Ishikawa (cell line): ENCODE data around the gene ADAMTS15.

Experiments used
- CEBPB ChIP-seq: IDR thresholded peaks from 2 replicates; pipeline ENCODE4 v1.6.1; 2012
- CREB1 ChIP-seq: IDR thresholded peaks from 2 replicates; pipeline ENCODE4 v1.6.1; 2012; ENCODE audit warnings: low read depth
- EGR1 ChIP-seq: IDR thresholded peaks from 2 replicates; pipeline ENCODE4 v1.6.1; 2012
- EP300 ChIP-seq: IDR thresholded peaks from 2 replicates; pipeline ENCODE4 v1.6.1; 2012; ENCODE audit warnings: borderline replicate concordance
- FOXM1 ChIP-seq: IDR thresholded peaks from 2 replicates; pipeline ENCODE4 v1.6.1; 2012; ENCODE audit warnings: low read depth, borderline replicate concordance
- NFIC ChIP-seq: IDR thresholded peaks from 2 replicates; pipeline ENCODE4 v1.6.1; 2012
- RAD21 ChIP-seq: IDR thresholded peaks from 2 replicates; pipeline ENCODE4 v1.6.1; 2012; ENCODE audit warnings: low read depth
- TAF1 ChIP-seq: IDR thresholded peaks from 2 replicates; pipeline ENCODE4 v1.6.1; 2012; ENCODE audit warnings: low read depth, mild to moderate bottlenecking
- TCF12 ChIP-seq: IDR thresholded peaks from 2 replicates; pipeline ENCODE4 v1.6.1; 2012; ENCODE audit warnings: low read depth
- TEAD4 ChIP-seq: IDR thresholded peaks from 2 replicates; pipeline ENCODE4 v1.6.1; 2012
- USF1 ChIP-seq: IDR thresholded peaks from 2 replicates; pipeline ENCODE4 v1.6.1; 2012
- YY1 ChIP-seq: IDR thresholded peaks from 2 replicates; pipeline ENCODE4 v1.6.1; 2012; ENCODE audit warnings: low read depth
- ZBTB7A ChIP-seq: IDR thresholded peaks from 2 replicates; pipeline ENCODE4 v1.6.1; 2012; ENCODE audit warnings: low read depth
- TF ChIP-seq, protein P1 (sequence below): IDR thresholded peaks from 2 replicates; pipeline ENCODE4 v1.6.1; 2012; ENCODE audit warnings: low read depth, mild to moderate bottlenecking
- TF ChIP-seq, protein P2 (sequence below): IDR thresholded peaks from 2 replicates; pipeline ENCODE4 v1.6.1; 2012

The ADAMTS15 gene

GRCh38 chr11:130408901-130409300 lies 39.5 kb upstream of the ADAMTS15 start:
- no peak for TF ChIP-seq USF1

DNA sequence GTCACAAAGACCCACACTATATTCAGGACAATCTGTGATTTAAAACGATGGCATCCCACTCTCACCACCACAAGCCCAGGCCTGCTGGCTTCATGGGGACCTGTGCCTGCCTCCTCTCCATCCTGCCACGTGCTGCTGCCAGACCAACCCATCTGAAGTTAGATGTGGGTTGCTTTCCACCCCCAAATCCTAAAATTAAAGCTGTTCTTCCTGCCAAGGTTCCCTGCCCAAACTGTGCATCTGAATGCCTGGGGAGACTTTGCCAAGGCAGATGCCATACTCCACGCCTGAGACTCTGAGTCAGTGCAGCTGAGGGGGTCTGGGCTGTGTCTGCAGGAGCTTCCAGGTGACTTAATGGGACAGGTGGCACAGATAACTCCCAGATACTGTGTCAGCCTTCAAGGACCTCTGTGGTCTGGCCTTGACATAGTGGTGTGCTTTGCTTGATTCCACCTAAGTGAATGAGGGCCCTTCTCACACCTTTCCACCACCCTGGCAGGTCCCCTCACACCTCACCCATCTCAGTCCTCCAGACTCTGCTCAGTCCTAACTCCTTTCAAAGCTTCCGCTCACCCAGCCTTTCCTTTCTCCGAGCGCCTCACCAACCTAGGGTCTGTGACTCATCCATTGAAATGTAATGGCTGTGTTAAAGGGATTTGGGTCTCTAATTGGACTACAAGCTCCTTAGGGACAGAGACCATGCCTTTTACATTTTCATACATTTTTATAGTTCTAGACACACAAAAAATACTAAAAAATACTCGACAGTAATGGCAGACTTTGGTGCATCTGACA lies 38.7 kb upstream of the ADAMTS15 start:
- TF ChIP-seq NFIC (no peak), CREB1 (no peak), CEBPB (no peak), ZBTB7A (no peak), FOXM1 (no peak), RAD21 (no peak), TAF1 (no peak), YY1 (no peak), EP300 (no peak), TCF12 (no peak), TEAD4 (no peak), EGR1 (no peak)
- TF ChIP-seq, protein P1, sequence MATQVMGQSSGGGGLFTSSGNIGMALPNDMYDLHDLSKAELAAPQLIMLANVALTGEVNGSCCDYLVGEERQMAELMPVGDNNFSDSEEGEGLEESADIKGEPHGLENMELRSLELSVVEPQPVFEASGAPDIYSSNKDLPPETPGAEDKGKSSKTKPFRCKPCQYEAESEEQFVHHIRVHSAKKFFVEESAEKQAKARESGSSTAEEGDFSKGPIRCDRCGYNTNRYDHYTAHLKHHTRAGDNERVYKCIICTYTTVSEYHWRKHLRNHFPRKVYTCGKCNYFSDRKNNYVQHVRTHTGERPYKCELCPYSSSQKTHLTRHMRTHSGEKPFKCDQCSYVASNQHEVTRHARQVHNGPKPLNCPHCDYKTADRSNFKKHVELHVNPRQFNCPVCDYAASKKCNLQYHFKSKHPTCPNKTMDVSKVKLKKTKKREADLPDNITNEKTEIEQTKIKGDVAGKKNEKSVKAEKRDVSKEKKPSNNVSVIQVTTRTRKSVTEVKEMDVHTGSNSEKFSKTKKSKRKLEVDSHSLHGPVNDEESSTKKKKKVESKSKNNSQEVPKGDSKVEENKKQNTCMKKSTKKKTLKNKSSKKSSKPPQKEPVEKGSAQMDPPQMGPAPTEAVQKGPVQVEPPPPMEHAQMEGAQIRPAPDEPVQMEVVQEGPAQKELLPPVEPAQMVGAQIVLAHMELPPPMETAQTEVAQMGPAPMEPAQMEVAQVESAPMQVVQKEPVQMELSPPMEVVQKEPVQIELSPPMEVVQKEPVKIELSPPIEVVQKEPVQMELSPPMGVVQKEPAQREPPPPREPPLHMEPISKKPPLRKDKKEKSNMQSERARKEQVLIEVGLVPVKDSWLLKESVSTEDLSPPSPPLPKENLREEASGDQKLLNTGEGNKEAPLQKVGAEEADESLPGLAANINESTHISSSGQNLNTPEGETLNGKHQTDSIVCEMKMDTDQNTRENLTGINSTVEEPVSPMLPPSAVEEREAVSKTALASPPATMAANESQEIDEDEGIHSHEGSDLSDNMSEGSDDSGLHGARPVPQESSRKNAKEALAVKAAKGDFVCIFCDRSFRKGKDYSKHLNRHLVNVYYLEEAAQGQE, result no peak
- TF ChIP-seq, protein P2, sequence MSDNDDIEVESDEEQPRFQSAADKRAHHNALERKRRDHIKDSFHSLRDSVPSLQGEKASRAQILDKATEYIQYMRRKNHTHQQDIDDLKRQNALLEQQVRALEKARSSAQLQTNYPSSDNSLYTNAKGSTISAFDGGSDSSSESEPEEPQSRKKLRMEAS, result no peak

DNA sequence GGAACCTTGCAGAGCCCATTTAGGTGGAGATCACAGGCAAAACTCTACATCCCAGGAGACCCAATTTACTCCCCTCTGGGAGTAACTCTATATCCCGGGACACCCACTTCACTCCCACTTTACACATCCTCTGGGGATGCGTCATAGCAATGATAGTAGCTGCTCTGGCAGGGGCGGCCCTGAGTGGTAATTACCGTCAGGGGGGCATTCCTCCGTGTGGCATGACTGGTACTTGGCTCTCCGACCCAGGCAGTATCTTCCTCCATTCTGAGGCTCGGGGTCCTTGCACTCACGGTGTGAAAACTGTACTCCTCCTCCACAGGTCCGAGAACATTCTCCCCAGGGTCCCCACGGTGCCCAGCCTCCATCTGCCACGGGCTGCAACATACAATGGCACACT lies 37.2 kb upstream of the ADAMTS15 start:
- TF ChIP-seq EGR1 (no peak), TCF12 (no peak), FOXM1 (no peak), CEBPB (no peak), USF1 (no peak), RAD21 (no peak), NFIC (no peak), EP300 (no peak), CREB1 (no peak), ZBTB7A (no peak), YY1 (no peak), TAF1 (no peak)
- TF ChIP-seq, protein P1, result no peak

- TF ChIP-seq CREB1, result no peak
- TF ChIP-seq YY1, result no peak
- no peak for TF ChIP-seq TEAD4
- TF ChIP-seq, protein P2, result no peak
- TF ChIP-seq ZBTB7A, result no peak
- TF ChIP-seq USF1, result no peak
- TF ChIP-seq, protein P1, result no peak
- TF ChIP-seq EGR1, result no peak
These were observed 34.9 kb upstream of the ADAMTS15 start for GRCh38 chr11:130413405-130414106.
